OCI-LY7 (cell line): Measurements from ENCODE around the gene HOXA7. TPM values are rescaled to one million over a fixed set of nuclear protein-coding genes. Genes with fewer than 3 reads are reported as not detected.

Experiments
- BruUV-seq: library from RNA; stranded (reverse); fragments of 400-500 nt; replicated peaks from 2 replicates; lab custom pipeline; 2021; lab: Mats Ljungman, UMichigan
- CTCF ChIA-PET: fragments of 300-600 bp; sonication (Branson Sonifier 250); formaldehyde crosslinking; loops from one replicate; lab custom pipeline; 2022; ENCODE audit warnings: antibody characterized with exemption; ENCODE audit not compliant: unreplicated experiment; lab: Charles Lee
- POLR2A ChIA-PET: fragments of 300-600 bp; sonication (Branson Sonifier 250); formaldehyde crosslinking; loops from one replicate; lab custom pipeline; 2022; ENCODE audit warnings: antibody characterized with exemption; lab: Charles Lee
- DNase-seq: peaks from one replicate; pipeline ENCODE4 v3.0.0-alpha.2; 2015; ENCODE audit warnings: low spot score
- H2AFZ ChIP-seq: fragments of 200-600 bp; sonication (generic), shearing (Covaris generic); 2 replicates; pipeline ENCODE4 v1.6.1; 2014; ENCODE audit warnings: mild to moderate bottlenecking, antibody characterized with exemption, low read length, moderate library complexity
- H3K27ac ChIP-seq: fragments of 200-600 bp; sonication (generic); 2 replicates; pipeline ENCODE4 v1.5.1; 2014; ENCODE audit warnings: mixed run types, low read depth, mild to moderate bottlenecking, moderate library complexity, low read length, inconsistent platforms; ENCODE audit not compliant: poor library complexity, severe bottlenecking
- H3K36me3 ChIP-seq: fragments of 200-600 bp; sonication (generic); 2 replicates; pipeline ENCODE4 v1.6.1; 2014; ENCODE audit warnings: mild to moderate bottlenecking, antibody characterized with exemption, low read length, moderate library complexity, mixed read lengths; ENCODE audit not compliant: insufficient read depth
- H3K4me1 ChIP-seq: fragments of 200-600 bp; sonication (generic); 2 replicates; pipeline ENCODE4 v1.5.1; 2014; ENCODE audit warnings: mild to moderate bottlenecking, low read length; ENCODE audit not compliant: insufficient read depth, poor library complexity, severe bottlenecking
- H3K4me2 ChIP-seq: fragments of 200-600 bp; sonication (generic); 2 replicates; pipeline ENCODE4 v1.6.1; 2014; ENCODE audit warnings: mild to moderate bottlenecking, low read length
- H3K4me3 ChIP-seq: fragments of 200-600 bp; sonication (generic); 2 replicates; pipeline ENCODE4 v1.5.1; 2014; ENCODE audit warnings: mild to moderate bottlenecking, low read depth, low read length; ENCODE audit not compliant: poor library complexity, severe bottlenecking
- H3K79me2 ChIP-seq: fragments of 200-600 bp; sonication (generic); 2 replicates; pipeline ENCODE4 v1.6.1; 2016; ENCODE audit warnings: low read depth, mild to moderate bottlenecking, low read length, moderate library complexity, mixed read lengths; ENCODE audit not compliant: insufficient read depth
- H3K9me2 ChIP-seq: fragments of 200-600 bp; sonication (generic); 2 replicates; pipeline ENCODE4 v1.6.1; 2016; ENCODE audit warnings: mild to moderate bottlenecking, low read length, mixed read lengths; ENCODE audit not compliant: insufficient read depth
- H3K9me3 ChIP-seq: fragments of 200-600 bp; sonication (generic); 2 replicates; pipeline ENCODE4 v1.6.1; 2014; ENCODE audit warnings: mild to moderate bottlenecking, mixed run types, low read length, mixed read lengths
- H4K20me1 ChIP-seq: fragments of 200-600 bp; sonication (generic); 2 replicates; pipeline ENCODE4 v1.6.1; 2014; ENCODE audit warnings: mild to moderate bottlenecking, antibody characterized with exemption, low read length, moderate library complexity, mixed read lengths; ENCODE audit not compliant: insufficient read depth
- EZH2phosphoT487 ChIP-seq: fragments of 200-600 bp; sonication (generic); IDR thresholded peaks from 2 replicates; pipeline ENCODE4 v1.6.1; 2018; ENCODE audit warnings: low read depth, borderline replicate concordance, mild to moderate bottlenecking, mixed run types, antibody characterized with exemption, low read length, moderate library complexity, mixed read lengths
- intact Hi-C: fragments of 100-400 bp; cut with micrococcal nuclease; formaldehyde crosslinking; loops from one replicate; pipeline ENCODE4 v1.10.0; 2022; ENCODE audit not compliant: unreplicated experiment
- total RNA-seq, 2 experiments: library from RNA; depleted of rRNA in 1 of 2; stranded (reverse); fragments of >200 nt in 1 of 2; shearing (Covaris generic) in 1 of 2; gene quantifications; 2 replicates each; pipeline ENCODE4 v1.2.3, GENCODE V29; 2014 to 2022
- TF ChIP-seq, protein P1 (sequence below): fragments of 200-600 bp; sonication (generic); conservative IDR thresholded peaks from 2 replicates; pipeline ENCODE4 v1.5.1; 2014; ENCODE audit warnings: mild to moderate bottlenecking, antibody characterized with exemption, low read length, moderate library complexity, mixed read lengths

Gene HOXA7
- total RNA-seq, 2 experiments from 2014 or later, result 1.2 to 6.0 TPM

- POLR2A ChIA-PET, result no interaction called here
- BruUV-seq, result no TSS peak
Measured at GRCh38 chr7:27111751-27112277, 44.7 kb downstream of the HOXA7 start.

GRCh38 chr7:27111042-27111750 is 45.3 kb downstream of the HOXA7 start:
- ChIA-PET CTCF (no interaction called here), POLR2A (no interaction called here)
- Histone ChIP-seq H3K4me3 (no peak overlapping the region), H3K9me3 (no peaks in the 10 kb centered on the region), H3K4me2 (no peak overlapping the region), H3K36me3 (no peaks in the 10 kb centered on the region), H2AFZ (no peak overlapping the region), H3K9me2 (no peaks in the 10 kb centered on the region), H3K79me2 (no peaks in the 10 kb centered on the region), H3K27ac (no peak overlapping the region), H3K4me1 (no peaks in the 10 kb centered on the region), H4K20me1 (no peaks in the 10 kb centered on the region)
- no peak for TF ChIP-seq EZH2phosphoT487
- TF ChIP-seq, protein P1, sequence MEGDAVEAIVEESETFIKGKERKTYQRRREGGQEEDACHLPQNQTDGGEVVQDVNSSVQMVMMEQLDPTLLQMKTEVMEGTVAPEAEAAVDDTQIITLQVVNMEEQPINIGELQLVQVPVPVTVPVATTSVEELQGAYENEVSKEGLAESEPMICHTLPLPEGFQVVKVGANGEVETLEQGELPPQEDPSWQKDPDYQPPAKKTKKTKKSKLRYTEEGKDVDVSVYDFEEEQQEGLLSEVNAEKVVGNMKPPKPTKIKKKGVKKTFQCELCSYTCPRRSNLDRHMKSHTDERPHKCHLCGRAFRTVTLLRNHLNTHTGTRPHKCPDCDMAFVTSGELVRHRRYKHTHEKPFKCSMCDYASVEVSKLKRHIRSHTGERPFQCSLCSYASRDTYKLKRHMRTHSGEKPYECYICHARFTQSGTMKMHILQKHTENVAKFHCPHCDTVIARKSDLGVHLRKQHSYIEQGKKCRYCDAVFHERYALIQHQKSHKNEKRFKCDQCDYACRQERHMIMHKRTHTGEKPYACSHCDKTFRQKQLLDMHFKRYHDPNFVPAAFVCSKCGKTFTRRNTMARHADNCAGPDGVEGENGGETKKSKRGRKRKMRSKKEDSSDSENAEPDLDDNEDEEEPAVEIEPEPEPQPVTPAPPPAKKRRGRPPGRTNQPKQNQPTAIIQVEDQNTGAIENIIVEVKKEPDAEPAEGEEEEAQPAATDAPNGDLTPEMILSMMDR, result no peak
- intact Hi-C loops, result no loop called here
- DNase-seq, result no peak
- no TSS peak for BruUV-seq

More at GRCh38 chr7:27111751-27112277, 44.7 kb downstream of the HOXA7 start:
- intact Hi-C loops, result no loop called here
- H3K27ac ChIP-seq, result no peak overlapping the region
- TF ChIP-seq, protein P1, result no peak
- no peak for TF ChIP-seq EZH2phosphoT487
- H3K4me1 ChIP-seq, result no peaks in the 10 kb centered on the region
- H2AFZ ChIP-seq, result no peak overlapping the region
- H4K20me1 ChIP-seq, result no peaks in the 10 kb centered on the region
- H3K36me3 ChIP-seq, result no peaks in the 10 kb centered on the region
- CTCF ChIA-PET, result no interaction called here
- H3K4me3 ChIP-seq, result no peak overlapping the region
- H3K4me2 ChIP-seq, result no peak overlapping the region
- no peaks in the 10 kb centered on the region for H3K79me2 ChIP-seq
- DNase-seq, result no peak
- no peaks in the 10 kb centered on the region for H3K9me3 ChIP-seq
- H3K9me2 ChIP-seq, result no peaks in the 10 kb centered on the region
